ENCODE results near the gene VWC2.

The VWC2 gene

DNA sequence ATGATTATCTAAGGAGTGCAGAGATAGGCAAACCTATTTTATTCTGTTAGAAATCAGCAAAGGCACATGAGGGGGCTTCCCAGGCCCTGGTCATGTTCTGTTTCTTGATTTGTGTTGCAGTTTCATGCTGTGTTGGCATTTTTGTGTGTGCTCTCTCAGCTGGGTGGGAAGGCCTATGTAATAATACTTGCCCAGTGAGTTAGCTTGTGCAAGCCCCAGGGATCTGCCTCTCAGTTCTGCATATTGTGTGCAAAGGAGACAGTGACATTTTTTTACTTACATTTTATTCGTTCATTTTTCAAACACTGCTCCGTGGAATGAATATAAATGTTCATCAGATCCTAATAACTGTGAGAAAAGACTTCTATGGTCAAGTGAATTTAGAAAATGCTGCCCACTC, 119.0 kb downstream of the VWC2 start:
- DNase-seq = no peak
- in situ Hi-C loops (cut with MboI; ENCODE audit: low pct_unique_long_range_greater_than_20kb, low sequenced_read_pairs) = no loop called here

DNA sequence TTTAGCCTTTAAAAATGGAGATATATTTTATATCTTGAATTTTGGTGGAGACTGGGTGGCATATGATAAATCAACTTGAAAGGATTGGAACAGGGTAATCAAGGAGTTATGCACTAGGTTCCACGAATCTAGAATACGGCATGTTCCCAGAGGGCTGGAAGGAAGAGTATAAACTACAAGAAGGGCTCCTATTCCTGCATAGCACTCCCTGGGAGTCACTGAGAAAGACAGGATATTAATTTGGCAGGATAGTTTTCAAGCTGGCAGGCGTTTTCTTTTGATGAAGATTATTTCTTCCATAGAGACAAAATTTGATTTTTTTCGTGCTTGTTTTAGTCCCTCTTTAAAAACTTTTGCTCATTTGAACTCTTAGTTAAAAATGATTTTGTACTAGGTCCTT, 119.7 kb downstream of the VWC2 start:
- no peak for DNase-seq
- in situ Hi-C loops (cut with MboI; ENCODE audit: low pct_unique_long_range_greater_than_20kb, low sequenced_read_pairs) = no loop called here

DNA sequence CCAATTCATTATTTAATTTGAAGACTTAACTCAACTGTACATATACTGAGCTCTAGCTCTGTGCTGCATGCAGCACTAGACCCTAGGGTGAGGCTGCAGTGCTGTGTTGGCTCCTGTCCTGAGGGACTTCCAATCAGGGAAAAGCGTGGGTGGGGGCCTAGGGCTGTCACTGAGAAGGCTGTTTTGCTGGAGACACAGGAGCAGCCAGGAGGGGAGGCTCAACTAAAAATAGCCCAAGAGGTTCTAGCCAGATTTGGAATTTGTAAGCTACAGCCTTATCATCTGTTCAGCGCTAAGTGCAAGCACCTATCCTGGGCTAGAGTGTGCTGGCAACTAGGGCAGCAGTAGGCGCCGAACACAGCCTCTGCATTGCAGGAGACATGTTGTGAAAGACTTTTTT, 121.1 kb downstream of the VWC2 start:
- DNase-seq = no peak
- in situ Hi-C loops (cut with MboI; ENCODE audit: low pct_unique_long_range_greater_than_20kb, low sequenced_read_pairs) = no loop called here

DNA sequence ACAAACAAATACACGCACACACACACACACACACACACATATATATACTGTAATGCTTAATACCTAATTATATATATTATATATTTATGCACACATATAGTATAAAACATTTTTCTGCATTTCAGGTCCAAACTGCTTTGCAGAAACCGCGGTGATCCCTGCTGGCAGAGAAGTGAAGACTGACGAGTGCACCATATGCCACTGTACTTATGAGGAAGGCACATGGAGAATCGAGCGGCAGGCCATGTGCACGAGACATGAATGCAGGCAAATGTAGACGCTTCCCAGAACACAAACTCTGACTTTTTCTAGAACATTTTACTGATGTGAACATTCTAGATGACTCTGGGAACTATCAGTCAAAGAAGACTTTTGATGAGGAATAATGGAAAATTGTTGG, 138.5 kb downstream of the VWC2 start:
- DNase-seq = no peak
- in situ Hi-C loops (cut with MboI; ENCODE audit: low pct_unique_long_range_greater_than_20kb, low sequenced_read_pairs) = no loop called here

DNA sequence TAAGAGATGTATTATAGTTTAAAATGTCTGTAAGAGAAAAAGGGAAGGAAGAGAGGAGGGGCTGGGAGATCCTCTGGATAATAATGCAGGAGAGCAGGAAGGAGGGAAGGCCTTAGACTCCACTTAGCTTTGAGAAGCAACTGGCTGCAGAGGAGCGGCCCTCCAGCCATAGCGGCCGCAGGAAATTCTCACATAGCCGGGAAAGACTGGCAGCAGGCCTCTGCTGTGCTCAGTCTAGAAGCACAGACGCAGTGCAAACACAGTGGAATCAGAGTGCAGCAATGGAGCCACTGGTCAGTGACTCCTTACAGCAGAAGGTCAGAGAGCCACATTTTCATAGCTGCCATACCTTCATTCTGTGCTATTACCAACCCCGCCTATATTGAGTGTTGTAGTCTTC, 153.3 kb downstream of the VWC2 start:
- in situ Hi-C loops (cut with MboI; ENCODE audit: low pct_unique_long_range_greater_than_20kb, low sequenced_read_pairs) = no loop called here
- no peak for DNase-seq

DNA sequence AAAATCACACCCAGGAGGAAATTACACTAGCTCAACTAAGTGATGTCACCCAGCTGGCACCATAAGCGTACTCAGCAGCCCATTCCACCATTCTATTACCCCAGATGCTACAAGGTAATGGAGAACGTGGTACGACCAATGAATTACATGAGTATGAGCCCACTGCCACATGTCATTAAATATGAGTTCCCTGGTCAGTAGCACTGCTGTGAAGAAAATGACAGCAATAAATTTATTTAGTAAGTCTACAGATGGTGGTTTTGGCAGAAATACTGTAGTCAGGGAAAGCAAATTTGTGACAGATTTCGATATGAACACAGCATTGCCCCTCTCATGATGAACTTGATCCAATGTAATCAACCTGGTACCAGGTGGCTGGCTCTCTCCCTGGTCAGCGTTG, 154.2 kb downstream of the VWC2 start:
- DNase-seq = no peak
- in situ Hi-C loops (cut with MboI; ENCODE audit: low pct_unique_long_range_greater_than_20kb, low sequenced_read_pairs) = no loop called here

DNA sequence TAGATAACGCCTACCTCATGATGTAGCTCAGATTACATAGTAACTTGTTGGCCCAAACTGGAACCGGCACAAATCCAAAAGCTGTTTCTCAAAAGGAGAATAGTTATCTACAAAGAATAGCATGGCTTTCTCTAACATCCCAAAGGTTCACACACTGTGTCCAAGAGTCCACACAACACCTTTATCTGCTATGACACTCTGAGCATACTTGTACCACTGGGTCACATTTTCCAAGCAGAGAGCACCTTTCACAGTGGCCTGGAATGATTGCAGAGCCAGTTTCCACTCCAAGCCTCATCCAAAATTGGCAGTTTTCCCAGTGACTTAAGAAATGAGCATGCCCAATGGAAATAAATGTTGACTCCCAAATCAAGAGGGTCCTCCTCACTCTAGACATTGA, 155.3 kb downstream of the VWC2 start:
- in situ Hi-C loops (cut with MboI; ENCODE audit: low pct_unique_long_range_greater_than_20kb, low sequenced_read_pairs) = no loop called here
- no peak for DNase-seq

DNA sequence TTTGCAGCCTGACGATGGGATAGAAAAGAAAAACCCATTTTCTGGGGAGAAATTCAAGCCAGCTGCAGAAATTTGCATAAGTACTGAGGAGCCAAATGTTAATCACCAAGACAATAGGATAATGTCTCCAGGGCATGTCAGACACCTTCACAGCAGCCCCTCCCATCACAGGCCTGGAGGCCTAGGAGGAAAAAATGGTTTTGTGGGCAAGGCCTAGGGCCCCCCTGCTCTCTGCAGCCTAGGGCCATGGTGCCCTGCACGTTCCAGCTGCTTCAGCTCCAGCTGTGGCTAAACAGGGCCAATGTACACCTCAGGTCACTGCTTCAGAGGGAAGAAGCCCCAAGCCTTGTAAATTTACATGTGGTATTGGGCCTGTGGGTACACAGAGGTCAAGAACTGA, 158.2 kb downstream of the VWC2 start:
- DNase-seq = no peak
- in situ Hi-C loops (cut with MboI; ENCODE audit: low pct_unique_long_range_greater_than_20kb, low sequenced_read_pairs) = no loop called here

DNA sequence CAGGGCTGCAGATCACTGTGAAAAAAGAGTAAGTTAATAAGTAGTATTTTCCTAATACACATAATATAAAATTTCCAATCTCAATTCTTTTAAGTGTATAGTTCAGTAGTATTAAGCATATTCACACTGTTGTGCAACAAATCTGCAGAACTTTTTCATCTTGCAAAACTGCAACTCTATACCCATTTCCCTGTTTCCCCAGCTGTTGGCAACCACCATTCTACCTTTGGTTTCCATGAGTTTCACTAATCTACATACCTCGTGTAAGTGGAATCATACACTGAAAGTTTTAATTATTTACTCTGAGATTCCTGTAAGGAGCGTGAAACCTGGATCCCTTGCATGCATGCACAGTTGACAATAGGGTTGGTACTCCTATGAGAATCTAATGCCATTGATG, 164.2 kb downstream of the VWC2 start:
- in situ Hi-C loops (cut with MboI; ENCODE audit: low pct_unique_long_range_greater_than_20kb, low sequenced_read_pairs) = no loop called here

More for the DNA sequence above, 164.2 kb downstream of the VWC2 start:
- no peak for DNase-seq

Data from KBM-7 (cell line).